Stimulated activated CD8-positive, alpha-beta memory T cell treated with anti-CD3 and anti-CD28 coated beads, Interleukin-4, amount 100 ng/mL, for 1 hour (primary cell): ENCODE data around the gene FAM219A.

Experiments
- DNase-seq, 2 donors: peaks; one replicate each; pipeline ENCODE4 v3.0.0-alpha.2; 2020; ENCODE audit warnings: low read depth in 2 of 2, low spot score in 1 of 2

The FAM219A gene

GRCh38 chr9:34458013-34458958, at the start of gene FAM219A, which contains the start of gene DNAI1:
TSS of gene FAM219A (minus strand) at chr9:34458570. CDS start at chr9:34458263, 307 bp downstream.
TSS of gene DNAI1 (plus strand) at chr9:34458805. CDS start at chr9:34459006, 201 bp downstream.
- peak; percentile 98 to 99 for DNase-seq

- no peak for DNase-seq
These were observed 49.6 kb upstream of the FAM219A start for GRCh38 chr9:34507966-34508365.

- DNase-seq, result no peak
These were observed 49.2 kb upstream of the FAM219A start for GRCh38 chr9:34507556-34507955.

- no peak for DNase-seq
These were observed 48.3 kb upstream of the FAM219A start for GRCh38 chr9:34506623-34507022.

- DNase-seq, result no peak
These were observed 47.2 kb upstream of the FAM219A start for GRCh38 chr9:34505370-34506120.

GRCh38 chr9:34503406-34503805, 45.0 kb upstream of the FAM219A start:
- no peak for DNase-seq

GRCh38 chr9:34502891-34503290, 44.5 kb upstream of the FAM219A start:
- DNase-seq, result no peak

- DNase-seq, result no peak
These were observed 44.1 kb upstream of the FAM219A start for GRCh38 chr9:34502471-34502870.

- no peak for DNase-seq
These were observed 43.6 kb upstream of the FAM219A start for GRCh38 chr9:34501889-34502425.

GRCh38 chr9:34501372-34501771, 43.0 kb upstream of the FAM219A start:
- DNase-seq, result no peak

GRCh38 chr9:34500623-34501267, 42.4 kb upstream of the FAM219A start:
- DNase-seq, result peak; percentile 50 to 62

GRCh38 chr9:34499076-34499475, 40.7 kb upstream of the FAM219A start:
- DNase-seq, result no peak

GRCh38 chr9:34498553-34498952, 40.2 kb upstream of the FAM219A start:
- DNase-seq, result no peak

GRCh38 chr9:34496149-34496712, 37.9 kb upstream of the FAM219A start:
- DNase-seq, result no peak

- DNase-seq, result no peak
These were observed 35.7 kb upstream of the FAM219A start for GRCh38 chr9:34493972-34494535.

GRCh38 chr9:34492051-34492450, 33.7 kb upstream of the FAM219A start:
- DNase-seq, result no peak

GRCh38 chr9:34491596-34491995, 33.2 kb upstream of the FAM219A start:
- DNase-seq, result no peak

GRCh38 chr9:34490760-34491159, 32.4 kb upstream of the FAM219A start:
- DNase-seq, result no peak

- DNase-seq, result no peak
These were observed 32.0 kb upstream of the FAM219A start for GRCh38 chr9:34490360-34490759.

GRCh38 chr9:34486572-34486971, 28.2 kb upstream of the FAM219A start:
- DNase-seq, result no peak

- no peak for DNase-seq
These were observed 27.5 kb upstream of the FAM219A start for GRCh38 chr9:34485822-34486221.
